MV-4-11 (cell line): ENCODE data around the gene TLR8.

Experiments
- DNase-seq: peaks from one replicate; lab custom pipeline; 2025; lab: John Stamatoyannopoulos, UW

Gene TLR8

DNA sequence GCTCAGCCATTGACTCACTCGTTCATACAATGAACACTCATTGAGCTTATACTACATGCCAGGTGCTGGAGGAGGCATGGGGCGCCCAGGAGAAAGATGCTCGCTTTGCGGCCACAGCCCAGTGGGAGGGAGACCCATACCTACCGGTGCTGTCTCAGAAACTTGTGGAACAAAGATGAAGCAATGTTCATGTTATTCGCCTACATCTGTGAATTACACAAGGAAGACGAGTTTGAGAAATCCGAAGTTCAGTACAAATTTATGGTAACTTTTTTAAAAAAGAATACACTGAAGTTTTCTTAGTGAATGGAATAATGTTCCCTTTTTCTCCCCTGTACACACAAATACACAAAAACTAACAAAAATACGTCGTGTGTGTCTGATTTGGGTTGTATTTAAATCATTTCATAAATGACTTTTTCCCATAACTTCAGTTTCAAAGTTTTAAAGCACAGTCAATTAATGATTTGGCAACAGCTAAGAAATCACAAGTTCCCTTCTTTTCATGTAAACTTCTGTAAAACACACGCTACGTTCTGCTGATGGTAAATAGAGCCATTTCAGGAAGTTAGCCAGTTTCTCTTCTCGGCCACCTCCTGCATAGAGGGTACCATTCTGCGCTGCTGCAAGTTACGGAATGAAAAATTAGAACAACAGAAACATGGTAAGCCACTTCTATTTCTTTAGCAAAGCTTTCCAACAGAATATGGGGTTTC lies at the start of gene TLR8:
TSS of gene TLR8 (plus strand) at position 575 of the 716 bp plus-strand sequence. CDS start at position 662, 87 bp downstream.
- DNase-seq: peak; percentile 64

GRCh38 chrX:12865359-12865758 lies 41.1 kb upstream of the TLR8 start:
- DNase-seq: peak; percentile 65

DNA sequence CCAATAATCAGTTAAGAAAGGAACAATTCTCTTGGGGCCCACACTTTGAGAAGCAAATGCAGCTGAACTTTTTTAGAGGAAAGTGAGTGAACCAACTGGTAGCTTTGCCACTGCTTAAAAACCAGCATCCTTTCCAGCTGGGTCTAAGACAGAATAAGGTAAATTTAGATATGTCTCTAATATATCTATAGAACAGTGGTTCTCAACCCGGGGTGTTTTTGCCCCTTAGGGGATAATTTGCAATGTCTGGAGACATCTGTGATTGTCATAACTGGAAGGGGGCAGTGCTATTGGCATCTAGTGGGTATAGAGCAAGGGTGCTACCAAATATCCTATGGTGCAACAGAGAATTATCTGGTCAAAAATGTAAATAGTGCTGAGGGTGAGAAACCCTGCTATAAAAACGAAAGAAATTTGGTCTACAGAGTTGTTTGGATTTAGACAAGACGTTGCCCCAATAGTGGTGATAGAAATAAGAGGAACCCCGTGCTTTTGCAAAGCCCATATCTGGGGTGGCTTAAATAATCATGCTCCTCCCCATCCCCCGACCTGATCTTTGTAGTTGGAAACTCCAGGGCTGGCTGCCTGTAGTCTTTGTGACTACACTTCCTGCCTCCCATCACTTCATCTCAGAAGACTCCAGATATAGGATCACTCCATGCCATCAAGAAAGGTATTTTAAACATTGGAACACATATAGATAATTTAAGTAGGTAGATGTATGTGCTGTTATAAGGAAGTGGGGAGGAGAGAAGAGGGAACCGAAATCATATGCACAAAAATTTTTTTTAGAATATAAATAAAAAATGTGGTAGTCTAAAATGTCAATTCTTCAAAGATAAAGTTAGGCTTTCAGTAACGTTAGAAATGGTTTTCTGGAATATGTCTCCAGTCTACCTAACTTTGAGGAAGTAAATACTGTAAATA lies 39.7 kb upstream of the TLR8 start, which contains the start of gene TLR7:
TSS of gene TLR7 (plus strand) at position 622 of the 927 bp plus-strand sequence. CDS start 507 bp downstream, outside the sequence.
- DNase-seq: peak; percentile 28

- no peak for DNase-seq
Observed at GRCh38 chrX:12867685-12868084, 38.7 kb upstream of the TLR8 start.

GRCh38 chrX:12868747-12869146 lies 37.7 kb upstream of the TLR8 start:
- no peak for DNase-seq

DNA sequence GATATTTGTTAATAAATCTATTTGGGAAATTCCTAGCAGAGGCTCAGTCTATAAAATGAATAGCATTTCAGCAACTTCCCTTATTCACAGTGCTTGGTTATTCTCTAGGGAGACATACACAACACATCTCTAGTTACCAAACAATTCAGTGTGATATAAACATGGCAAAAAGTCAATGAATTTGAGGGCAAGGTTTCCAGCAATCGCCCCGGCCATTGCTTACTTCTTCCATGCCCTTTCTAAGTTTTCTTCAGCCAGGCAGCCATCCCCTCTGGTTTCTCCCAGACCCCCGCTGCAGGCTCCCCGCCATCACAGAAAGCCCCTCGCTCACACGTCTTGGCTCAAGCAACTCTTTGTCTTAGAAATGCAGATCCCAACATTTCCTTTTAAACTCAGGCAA lies 35.2 kb upstream of the TLR8 start:
- no peak for DNase-seq

- DNase-seq: no peak
Observed at GRCh38 chrX:12872741-12873140, 33.7 kb upstream of the TLR8 start.

DNA sequence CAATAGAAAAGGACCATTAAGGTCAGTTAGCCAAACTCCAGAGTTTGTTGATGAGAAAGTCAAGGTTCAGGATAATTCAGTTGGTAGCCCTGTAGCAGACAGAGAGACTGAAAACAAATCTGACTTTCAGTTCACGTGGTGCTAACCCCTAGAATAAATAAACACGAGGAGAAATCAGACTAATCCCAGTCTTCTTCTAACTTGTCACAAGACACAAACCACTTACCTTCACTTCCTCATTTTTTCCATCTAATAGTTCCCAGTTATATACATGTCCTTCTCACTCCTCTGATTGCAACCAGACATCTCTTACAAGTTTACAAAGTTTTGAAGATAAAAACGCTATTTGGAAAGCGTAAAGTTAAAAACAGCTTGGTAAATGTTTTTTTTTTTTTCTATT lies 31.8 kb upstream of the TLR8 start:
- peak; percentile 77 for DNase-seq

- DNase-seq: peak; percentile 3
Observed at GRCh38 chrX:12877386-12877785, 29.0 kb upstream of the TLR8 start.

DNA sequence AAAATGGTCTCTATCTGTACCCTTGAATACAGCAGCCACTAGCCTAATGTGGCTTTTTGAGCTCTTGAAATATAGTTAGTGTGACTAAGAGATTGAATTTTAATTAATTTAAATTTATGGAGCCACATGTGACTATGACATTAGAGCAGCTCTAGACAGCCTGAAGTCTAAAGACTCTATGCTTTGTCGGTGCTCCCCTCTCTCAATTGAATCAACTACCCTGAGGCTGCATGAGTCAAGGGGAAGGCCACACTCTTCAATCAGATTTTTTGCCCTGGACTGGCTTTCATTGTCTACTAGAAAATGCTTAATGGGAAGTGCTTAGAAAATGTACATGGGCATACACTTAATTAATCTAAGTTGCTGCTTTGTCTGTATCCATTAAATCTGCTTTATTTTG lies 27.9 kb upstream of the TLR8 start:
- DNase-seq: no peak

- DNase-seq: peak; percentile 69
Observed at GRCh38 chrX:12881914-12882313, 24.5 kb upstream of the TLR8 start.

DNA sequence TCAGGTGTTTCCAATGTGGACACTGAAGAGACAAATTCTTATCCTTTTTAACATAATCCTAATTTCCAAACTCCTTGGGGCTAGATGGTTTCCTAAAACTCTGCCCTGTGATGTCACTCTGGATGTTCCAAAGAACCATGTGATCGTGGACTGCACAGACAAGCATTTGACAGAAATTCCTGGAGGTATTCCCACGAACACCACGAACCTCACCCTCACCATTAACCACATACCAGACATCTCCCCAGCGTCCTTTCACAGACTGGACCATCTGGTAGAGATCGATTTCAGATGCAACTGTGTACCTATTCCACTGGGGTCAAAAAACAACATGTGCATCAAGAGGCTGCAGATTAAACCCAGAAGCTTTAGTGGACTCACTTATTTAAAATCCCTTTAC lies 20.9 kb upstream of the TLR8 start:
- no peak for DNase-seq

DNA sequence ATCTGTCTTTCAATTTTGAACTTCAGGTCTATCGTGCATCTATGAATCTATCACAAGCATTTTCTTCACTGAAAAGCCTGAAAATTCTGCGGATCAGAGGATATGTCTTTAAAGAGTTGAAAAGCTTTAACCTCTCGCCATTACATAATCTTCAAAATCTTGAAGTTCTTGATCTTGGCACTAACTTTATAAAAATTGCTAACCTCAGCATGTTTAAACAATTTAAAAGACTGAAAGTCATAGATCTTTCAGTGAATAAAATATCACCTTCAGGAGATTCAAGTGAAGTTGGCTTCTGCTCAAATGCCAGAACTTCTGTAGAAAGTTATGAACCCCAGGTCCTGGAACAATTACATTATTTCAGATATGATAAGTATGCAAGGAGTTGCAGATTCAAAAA lies 19.9 kb upstream of the TLR8 start:
- no peak for DNase-seq

GRCh38 chrX:12887141-12887540 lies 19.3 kb upstream of the TLR8 start:
- DNase-seq: no peak

DNA sequence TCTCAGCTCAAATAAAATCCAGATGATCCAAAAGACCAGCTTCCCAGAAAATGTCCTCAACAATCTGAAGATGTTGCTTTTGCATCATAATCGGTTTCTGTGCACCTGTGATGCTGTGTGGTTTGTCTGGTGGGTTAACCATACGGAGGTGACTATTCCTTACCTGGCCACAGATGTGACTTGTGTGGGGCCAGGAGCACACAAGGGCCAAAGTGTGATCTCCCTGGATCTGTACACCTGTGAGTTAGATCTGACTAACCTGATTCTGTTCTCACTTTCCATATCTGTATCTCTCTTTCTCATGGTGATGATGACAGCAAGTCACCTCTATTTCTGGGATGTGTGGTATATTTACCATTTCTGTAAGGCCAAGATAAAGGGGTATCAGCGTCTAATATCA lies 18.7 kb upstream of the TLR8 start:
- no peak for DNase-seq

DNA sequence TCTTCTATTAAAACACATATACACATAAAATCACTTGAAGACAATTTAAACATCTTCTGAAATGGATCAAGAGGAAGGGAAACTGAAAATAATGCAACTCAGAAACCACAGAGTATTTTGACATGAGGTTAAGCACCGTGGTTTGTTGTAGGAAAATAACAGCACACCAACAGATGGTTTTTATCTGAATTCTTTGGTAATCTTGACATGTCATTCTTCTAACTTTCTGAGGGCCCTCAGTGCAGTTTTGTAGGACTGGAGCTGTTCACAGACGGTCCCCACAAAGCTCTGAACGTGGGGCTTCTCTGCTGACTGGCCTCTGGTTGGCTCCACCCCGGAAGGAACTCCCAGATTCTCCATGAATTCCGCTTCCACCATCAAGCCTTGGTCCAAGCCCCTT lies 16.0 kb upstream of the TLR8 start:
- DNase-seq: peak; percentile 85

DNA sequence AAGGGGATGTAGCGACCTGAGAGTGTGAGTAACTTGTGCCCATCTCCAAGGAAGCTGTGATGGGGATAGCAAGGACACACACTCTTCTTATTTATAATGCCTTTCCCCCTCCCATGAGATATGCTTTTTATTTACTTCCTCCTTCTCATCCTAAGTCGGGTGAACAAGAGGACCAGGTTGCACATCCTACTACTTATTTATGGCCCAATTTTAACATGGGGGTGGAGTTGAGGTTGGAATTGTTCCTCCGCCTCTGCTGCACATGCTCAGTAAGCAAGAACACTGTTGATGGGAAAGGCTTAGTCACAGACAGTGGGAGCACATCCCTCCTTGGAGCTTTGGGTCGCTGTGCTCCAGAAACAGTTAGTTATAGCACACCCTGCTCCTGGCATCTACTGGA lies 15.2 kb upstream of the TLR8 start:
- DNase-seq: peak; percentile 82

- DNase-seq: no peak
Observed at GRCh38 chrX:12891915-12892506, 14.4 kb upstream of the TLR8 start.

DNA sequence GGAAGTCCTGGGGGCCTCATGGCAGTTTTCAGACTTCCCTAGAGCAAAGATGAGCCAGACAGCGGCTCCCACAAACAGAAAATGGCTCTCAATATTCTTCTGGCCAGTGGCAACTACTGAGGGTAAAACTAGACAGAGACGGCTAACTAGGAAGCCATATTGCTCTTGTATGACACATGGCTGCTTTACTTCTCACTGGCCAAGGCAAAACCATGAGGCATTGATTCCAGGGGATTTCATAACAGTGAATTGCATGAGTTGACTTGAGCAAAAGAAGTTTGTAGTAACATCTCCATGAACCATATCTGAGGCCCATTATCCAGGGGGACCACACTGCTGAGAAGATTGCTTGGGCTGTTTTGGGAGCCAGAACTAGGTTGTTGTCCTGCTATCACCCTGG lies 13.7 kb upstream of the TLR8 start:
- DNase-seq: peak; percentile 27

- DNase-seq: peak; percentile 41
Observed at GRCh38 chrX:12894074-12895030, 12.1 kb upstream of the TLR8 start.

DNA sequence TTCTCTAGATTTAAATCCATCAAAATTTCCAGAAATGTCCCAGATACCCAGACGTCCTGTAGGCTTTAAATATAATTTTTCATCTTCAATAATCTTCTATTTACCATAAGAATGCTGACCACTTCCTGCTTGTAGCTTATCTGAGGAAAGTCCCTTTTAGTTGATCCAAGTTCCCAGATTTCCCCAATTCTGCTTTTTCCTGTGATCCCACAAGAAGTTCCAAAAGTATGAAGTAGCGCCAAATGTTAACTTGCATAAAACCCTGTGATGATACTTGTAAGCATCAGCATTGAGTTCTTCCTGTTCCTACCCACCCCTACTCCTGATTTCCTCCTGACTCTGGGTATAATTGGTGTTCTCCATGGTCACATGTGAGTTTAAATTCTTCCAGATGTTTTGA lies 10.6 kb upstream of the TLR8 start:
- no peak for DNase-seq

- DNase-seq: peak; percentile 57
Observed at GRCh38 chrX:12896935-12897334, 9.5 kb upstream of the TLR8 start.
